ENCODE data around the gene L3MBTL2. TPM values are rescaled to one million over a fixed set of nuclear protein-coding genes. Genes with fewer than 3 reads are reported as not detected.
A peak's percentile ranks its signal among the peaks of the same experiment; 100 is the strongest.

L3MBTL2 gene
- total and polyA plus RNA-seq, 10 of the 15 experiments (the other 5 are each of a cell fraction or from before 2014, with no cell fraction given), result 13.2 to 37.6 (median 28.2) TPM

GRCh38 chr22:41204992-41205900 lies at the start of gene L3MBTL2 (continued):
- TF ChIP-seq, protein P1, sequence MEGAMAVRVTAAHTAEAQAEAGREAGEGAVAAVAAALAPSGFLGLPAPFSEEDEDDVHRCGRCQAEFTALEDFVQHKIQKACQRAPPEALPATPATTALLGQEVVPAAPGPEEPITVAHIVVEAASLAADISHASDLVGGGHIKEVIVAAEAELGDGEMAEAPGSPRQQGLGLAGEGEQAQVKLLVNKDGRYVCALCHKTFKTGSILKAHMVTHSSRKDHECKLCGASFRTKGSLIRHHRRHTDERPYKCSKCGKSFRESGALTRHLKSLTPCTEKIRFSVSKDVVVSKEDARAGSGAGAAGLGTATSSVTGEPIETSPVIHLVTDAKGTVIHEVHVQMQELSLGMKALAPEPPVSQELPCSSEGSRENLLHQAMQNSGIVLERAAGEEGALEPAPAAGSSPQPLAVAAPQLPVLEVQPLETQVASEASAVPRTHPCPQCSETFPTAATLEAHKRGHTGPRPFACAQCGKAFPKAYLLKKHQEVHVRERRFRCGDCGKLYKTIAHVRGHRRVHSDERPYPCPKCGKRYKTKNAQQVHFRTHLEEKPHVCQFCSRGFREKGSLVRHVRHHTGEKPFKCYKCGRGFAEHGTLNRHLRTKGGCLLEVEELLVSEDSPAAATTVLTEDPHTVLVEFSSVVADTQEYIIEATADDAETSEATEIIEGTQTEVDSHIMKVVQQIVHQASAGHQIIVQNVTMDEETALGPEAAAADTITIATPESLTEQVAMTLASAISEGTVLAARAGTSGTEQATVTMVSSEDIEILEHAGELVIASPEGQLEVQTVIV (IDR thresholded peaks at IDR 0.05; ENCODE audit: borderline replicate concordance, partially characterized antibody), result peak; percentile 24
- TF ChIP-seq, protein P2, sequence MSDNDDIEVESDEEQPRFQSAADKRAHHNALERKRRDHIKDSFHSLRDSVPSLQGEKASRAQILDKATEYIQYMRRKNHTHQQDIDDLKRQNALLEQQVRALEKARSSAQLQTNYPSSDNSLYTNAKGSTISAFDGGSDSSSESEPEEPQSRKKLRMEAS (IDR thresholded peaks at IDR 0.05; ENCODE audit: low read depth, low read length), result no peak; the same call in none of the 2 replicates
- TF ChIP-seq KLF5 (IDR thresholded peaks at IDR 0.05; ENCODE audit: partially characterized antibody) (peak; percentile 75), ATF7 (IDR thresholded peaks at IDR 0.05; ENCODE audit: low read depth) (no peak; the same call in 1 of the 2 replicates), NRF1 (conservative IDR thresholded peaks at IDR 0.05; ENCODE audit: low read depth, low read length) (peak; percentile 20; the same call in 1 of the 2 replicates), STAT3 (IDR thresholded peaks at IDR 0.05; ENCODE audit: low read depth, low read length) (no peak), MEF2A (IDR thresholded peaks at IDR 0.05; ENCODE audit: insufficient read depth, low read depth, low read length) (no peak), ZBTB40 (IDR thresholded peaks at IDR 0.05; ENCODE audit: borderline replicate concordance) (peak; percentile 79; the same call in 1 of the 2 replicates), ETV6 (conservative IDR thresholded peaks at IDR 0.05 in 1 of 2, IDR thresholded peaks at IDR 0.05 in 1 of 2; ENCODE audit: borderline replicate concordance in 1 of 2, low read depth in 1 of 2) (no peak), STAT1 (conservative IDR thresholded peaks at IDR 0.05) (peak; percentile 90; the same call in 1 of the 2 replicates)
- TF ChIP-seq, protein P3, sequence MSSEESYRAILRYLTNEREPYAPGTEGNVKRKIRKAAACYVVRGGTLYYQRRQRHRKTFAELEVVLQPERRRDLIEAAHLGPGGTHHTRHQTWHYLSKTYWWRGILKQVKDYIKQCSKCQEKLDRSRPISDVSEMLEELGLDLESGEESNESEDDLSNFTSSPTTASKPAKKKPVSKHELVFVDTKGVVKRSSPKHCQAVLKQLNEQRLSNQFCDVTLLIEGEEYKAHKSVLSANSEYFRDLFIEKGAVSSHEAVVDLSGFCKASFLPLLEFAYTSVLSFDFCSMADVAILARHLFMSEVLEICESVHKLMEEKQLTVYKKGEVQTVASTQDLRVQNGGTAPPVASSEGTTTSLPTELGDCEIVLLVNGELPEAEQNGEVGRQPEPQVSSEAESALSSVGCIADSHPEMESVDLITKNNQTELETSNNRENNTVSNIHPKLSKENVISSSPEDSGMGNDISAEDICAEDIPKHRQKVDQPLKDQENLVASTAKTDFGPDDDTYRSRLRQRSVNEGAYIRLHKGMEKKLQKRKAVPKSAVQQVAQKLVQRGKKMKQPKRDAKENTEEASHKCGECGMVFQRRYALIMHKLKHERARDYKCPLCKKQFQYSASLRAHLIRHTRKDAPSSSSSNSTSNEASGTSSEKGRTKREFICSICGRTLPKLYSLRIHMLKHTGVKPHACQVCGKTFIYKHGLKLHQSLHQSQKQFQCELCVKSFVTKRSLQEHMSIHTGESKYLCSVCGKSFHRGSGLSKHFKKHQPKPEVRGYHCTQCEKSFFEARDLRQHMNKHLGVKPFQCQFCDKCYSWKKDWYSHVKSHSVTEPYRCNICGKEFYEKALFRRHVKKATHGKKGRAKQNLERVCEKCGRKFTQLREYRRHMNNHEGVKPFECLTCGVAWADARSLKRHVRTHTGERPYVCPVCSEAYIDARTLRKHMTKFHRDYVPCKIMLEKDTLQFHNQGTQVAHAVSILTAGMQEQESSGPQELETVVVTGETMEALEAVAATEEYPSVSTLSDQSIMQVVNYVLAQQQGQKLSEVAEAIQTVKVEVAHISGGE (CRISPR knock-in tag; IDR thresholded peaks at IDR 0.05), result no peak
- TF ChIP-seq, protein P4, sequence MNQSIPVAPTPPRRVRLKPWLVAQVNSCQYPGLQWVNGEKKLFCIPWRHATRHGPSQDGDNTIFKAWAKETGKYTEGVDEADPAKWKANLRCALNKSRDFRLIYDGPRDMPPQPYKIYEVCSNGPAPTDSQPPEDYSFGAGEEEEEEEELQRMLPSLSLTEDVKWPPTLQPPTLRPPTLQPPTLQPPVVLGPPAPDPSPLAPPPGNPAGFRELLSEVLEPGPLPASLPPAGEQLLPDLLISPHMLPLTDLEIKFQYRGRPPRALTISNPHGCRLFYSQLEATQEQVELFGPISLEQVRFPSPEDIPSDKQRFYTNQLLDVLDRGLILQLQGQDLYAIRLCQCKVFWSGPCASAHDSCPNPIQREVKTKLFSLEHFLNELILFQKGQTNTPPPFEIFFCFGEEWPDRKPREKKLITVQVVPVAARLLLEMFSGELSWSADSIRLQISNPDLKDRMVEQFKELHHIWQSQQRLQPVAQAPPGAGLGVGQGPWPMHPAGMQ (IDR thresholded peaks at IDR 0.05; ENCODE audit: borderline replicate concordance), result no peak

Data from GM12878 (cell line).